GM18870 (cell line): ENCODE results near the gene RC3H2.
A peak's percentile ranks its signal among the peaks of the same experiment; 100 is the strongest.
"Not testable (repeated sequence)": the region's sequence is repeated elsewhere in the genome, so short reads cannot be mapped to it uniquely, and the experiment has no call there.

ENCODE experiments used
- ATAC-seq: cut with Tn5 transposase; IDR thresholded peaks from one replicate; pipeline ENCODE4 v1.9.1; 2021; ENCODE audit warnings: moderate library complexity; ENCODE audit not compliant: unreplicated experiment

The RC3H2 gene

GRCh38 chr9:122848256-122848943 lies 56.8 kb downstream of the RC3H2 start:
- no peak for ATAC-seq

- no peak for ATAC-seq
Observed at GRCh38 chr9:122846371-122846940, 58.7 kb downstream of the RC3H2 start.

GRCh38 chr9:122845116-122845515 lies 60.0 kb downstream of the RC3H2 start:
- no peak for ATAC-seq

GRCh38 chr9:122844137-122844536 lies 61.0 kb downstream of the RC3H2 start:
- no peak for ATAC-seq

- ATAC-seq = no peak
Observed at GRCh38 chr9:122841501-122841900, 63.7 kb downstream of the RC3H2 start.

- not testable (repeated sequence) for ATAC-seq
Observed at GRCh38 chr9:122838441-122838840, 66.7 kb downstream of the RC3H2 start.

- ATAC-seq = no peak
Observed at GRCh38 chr9:122837266-122837850, 67.8 kb downstream of the RC3H2 start.

GRCh38 chr9:122835313-122835731 lies 69.8 kb downstream of the RC3H2 start:
- ATAC-seq = no peak

GRCh38 chr9:122832194-122832593 lies 73.0 kb downstream of the RC3H2 start:
- ATAC-seq = no peak

GRCh38 chr9:122828965-122829284 lies 76.2 kb downstream of the RC3H2 start:
- not testable (repeated sequence) for ATAC-seq

GRCh38 chr9:122827761-122828093 lies 77.4 kb downstream of the RC3H2 start:
- ATAC-seq = peak; percentile 28

- no peak for ATAC-seq
Observed at GRCh38 chr9:122822938-122823337, 82.2 kb downstream of the RC3H2 start.

GRCh38 chr9:122822056-122822455 lies 83.1 kb downstream of the RC3H2 start:
- ATAC-seq = no peak

GRCh38 chr9:122821278-122821943 lies 83.7 kb downstream of the RC3H2 start:
- no peak for ATAC-seq

- ATAC-seq = no peak
Observed at GRCh38 chr9:122820490-122820845, 84.7 kb downstream of the RC3H2 start.

GRCh38 chr9:122819791-122820489 lies 85.2 kb downstream of the RC3H2 start:
- ATAC-seq = no peak

GRCh38 chr9:122819326-122819725 lies 85.8 kb downstream of the RC3H2 start:
- no peak for ATAC-seq

GRCh38 chr9:122816163-122816867 lies 88.8 kb downstream of the RC3H2 start:
- ATAC-seq = no peak

- ATAC-seq = no peak
Observed at GRCh38 chr9:122815544-122815943, 89.6 kb downstream of the RC3H2 start.

GRCh38 chr9:122814545-122814944 lies 90.6 kb downstream of the RC3H2 start:
- no peak for ATAC-seq

- no peak for ATAC-seq
Observed at GRCh38 chr9:122812736-122813135, 92.4 kb downstream of the RC3H2 start.
